ENCODE results near the gene MINDY2.

GRCh38 chr15:58758141-58758540, 13.0 kb upstream of the MINDY2 start:
- TF ChIP-seq ATF3 (IDR thresholded peaks at IDR 0.05; ENCODE audit: borderline replicate concordance, extremely low read depth, low read depth, low read length) (no peak), USF2 (IDR thresholded peaks at IDR 0.05; ENCODE audit: borderline replicate concordance, low read depth, low read length) (no peak), RAD21 (IDR thresholded peaks at IDR 0.05; ENCODE audit: insufficient read depth, low read depth, low read length) (peak; percentile 72), POLR2A (IDR thresholded peaks at IDR 0.05; ENCODE audit: low read depth, low read length) (no peak), SMC3 (IDR thresholded peaks at IDR 0.05; ENCODE audit: borderline replicate concordance, low read length) (peak; percentile 60; the same call in 1 of the 2 replicates), CTCF (IDR thresholded peaks at IDR 0.05 in 2 of 3, conservative IDR thresholded peaks at IDR 0.05 in 1 of 3; ENCODE audit: control insufficient read depth in 2 of 3, extremely low read depth in 1 of 3, insufficient read depth in 1 of 3, low read depth in 3 of 3, low read length in 3 of 3) (peak; percentile 36 to 65 (median 44); a peak in 5 of 6 replicates), SUPT20H (IDR thresholded peaks at IDR 0.05; ENCODE audit: borderline replicate concordance, control insufficient read depth, low read depth, low read length) (no peak), POLR2AphosphoS5 (IDR thresholded peaks at IDR 0.05; ENCODE audit: low read length) (no peak), MEF2A (IDR thresholded peaks at IDR 0.05; ENCODE audit: insufficient read depth, low read depth, low read length) (no peak), SUZ12 (IDR thresholded peaks at IDR 0.05; ENCODE audit: unreplicated experiment) (no peak)

All from GM12878 (cell line).